ENCODE data around the gene GUCA1A. TPM values are rescaled to one million over a fixed set of nuclear protein-coding genes. Genes with fewer than 3 reads are reported as not detected.

The GUCA1A gene
- total RNA-seq, 2 experiments from 2014 or later, result not detected

- no peaks in the 10 kb centered on the region for H3K36me3 ChIP-seq (ENCODE audit: insufficient read depth, low read length)
- DNase-seq (no peak), ATAC-seq (ENCODE audit: poor library complexity) (no peak)
- H3K9me3 Mint-ChIP-seq, result no peaks in the 10 kb centered on the region
- no peaks in the 10 kb centered on the region for H3K27me3 ChIP-seq (ENCODE audit: control insufficient read depth in 1 of 2, insufficient read depth in 2 of 2, low read length in 2 of 2)
- H3K4me1 ChIP-seq (ENCODE audit: insufficient read depth, low read length), result no peaks in the 10 kb centered on the region
- POLR2A ChIA-PET, result interaction anchor here (0.6 kb wide), 1 partner anchor 34 kb away, joined by 4 read pairs; no protein-coding TSS in a partner anchor
- no peak overlapping the region for H3K27ac ChIP-seq (ENCODE audit: low read depth in 1 of 2, low read length in 2 of 2)
- no peaks in the 10 kb centered on the region for H3K9me3 ChIP-seq (ENCODE audit: control insufficient read depth in 1 of 2, insufficient read depth in 1 of 2, low read length in 2 of 2)
- H3K27ac Mint-ChIP-seq, result no peak overlapping the region
- H3K36me3 Mint-ChIP-seq (ENCODE audit: low read depth), result no peaks in the 10 kb centered on the region
- intact Hi-C loops (cut with DNase I, micrococcal nuclease), result no loop called here
- TF ChIP-seq, protein P1, sequence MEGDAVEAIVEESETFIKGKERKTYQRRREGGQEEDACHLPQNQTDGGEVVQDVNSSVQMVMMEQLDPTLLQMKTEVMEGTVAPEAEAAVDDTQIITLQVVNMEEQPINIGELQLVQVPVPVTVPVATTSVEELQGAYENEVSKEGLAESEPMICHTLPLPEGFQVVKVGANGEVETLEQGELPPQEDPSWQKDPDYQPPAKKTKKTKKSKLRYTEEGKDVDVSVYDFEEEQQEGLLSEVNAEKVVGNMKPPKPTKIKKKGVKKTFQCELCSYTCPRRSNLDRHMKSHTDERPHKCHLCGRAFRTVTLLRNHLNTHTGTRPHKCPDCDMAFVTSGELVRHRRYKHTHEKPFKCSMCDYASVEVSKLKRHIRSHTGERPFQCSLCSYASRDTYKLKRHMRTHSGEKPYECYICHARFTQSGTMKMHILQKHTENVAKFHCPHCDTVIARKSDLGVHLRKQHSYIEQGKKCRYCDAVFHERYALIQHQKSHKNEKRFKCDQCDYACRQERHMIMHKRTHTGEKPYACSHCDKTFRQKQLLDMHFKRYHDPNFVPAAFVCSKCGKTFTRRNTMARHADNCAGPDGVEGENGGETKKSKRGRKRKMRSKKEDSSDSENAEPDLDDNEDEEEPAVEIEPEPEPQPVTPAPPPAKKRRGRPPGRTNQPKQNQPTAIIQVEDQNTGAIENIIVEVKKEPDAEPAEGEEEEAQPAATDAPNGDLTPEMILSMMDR (IDR thresholded peaks at IDR 0.05), result no peak
- no peak overlapping the region for H3K4me3 Mint-ChIP-seq
- no peaks in the 10 kb centered on the region for H3K27me3 Mint-ChIP-seq
- CTCF ChIA-PET, result no interaction called here
- no peak overlapping the region for H3K4me3 ChIP-seq (ENCODE audit: low read length)
- no peaks in the 10 kb centered on the region for H3K4me1 Mint-ChIP-seq (ENCODE audit: low read depth)
Measured at GRCh38 chr6:42171813-42172581, 1.2 kb upstream of the GUCA1A start.

GRCh38 chr6:42175860-42176259 is 2.7 kb downstream of the GUCA1A start:
- Histone ChIP-seq H3K9me3 (ENCODE audit: control insufficient read depth in 1 of 2, insufficient read depth in 1 of 2, low read length in 2 of 2) (no peaks in the 10 kb centered on the region), H3K27me3 (ENCODE audit: control insufficient read depth in 1 of 2, insufficient read depth in 2 of 2, low read length in 2 of 2) (peaks cover 0 to 2% of the 10 kb centered on the region in 2 experiments), H3K36me3 (ENCODE audit: insufficient read depth, low read length) (no peaks in the 10 kb centered on the region), H3K4me3 (ENCODE audit: low read length) (no peak overlapping the region), H3K27ac (ENCODE audit: low read depth in 1 of 2, low read length in 2 of 2) (no peak overlapping the region), H3K4me1 (ENCODE audit: insufficient read depth, low read length) (peaks cover 8% of the 10 kb centered on the region)
- TF ChIP-seq, protein P1 (IDR thresholded peaks at IDR 0.05), result no peak
- no peak for ATAC-seq (ENCODE audit: poor library complexity)
- no peak overlapping the region for H3K27ac Mint-ChIP-seq
- no peaks in the 10 kb centered on the region for H3K36me3 Mint-ChIP-seq (ENCODE audit: low read depth)
- CTCF ChIA-PET, result no interaction called here
- H3K9me3 Mint-ChIP-seq, result no peaks in the 10 kb centered on the region
- POLR2A ChIA-PET, result no interaction called here
- intact Hi-C loops (cut with DNase I, micrococcal nuclease), result no loop called here
- H3K4me3 Mint-ChIP-seq, result no peak overlapping the region
- no peaks in the 10 kb centered on the region for H3K4me1 Mint-ChIP-seq (ENCODE audit: low read depth)
- H3K27me3 Mint-ChIP-seq, result peaks cover 10% of the 10 kb centered on the region
- DNase-seq, result peak in 1 of 14 experiments; percentile 8

DNA sequence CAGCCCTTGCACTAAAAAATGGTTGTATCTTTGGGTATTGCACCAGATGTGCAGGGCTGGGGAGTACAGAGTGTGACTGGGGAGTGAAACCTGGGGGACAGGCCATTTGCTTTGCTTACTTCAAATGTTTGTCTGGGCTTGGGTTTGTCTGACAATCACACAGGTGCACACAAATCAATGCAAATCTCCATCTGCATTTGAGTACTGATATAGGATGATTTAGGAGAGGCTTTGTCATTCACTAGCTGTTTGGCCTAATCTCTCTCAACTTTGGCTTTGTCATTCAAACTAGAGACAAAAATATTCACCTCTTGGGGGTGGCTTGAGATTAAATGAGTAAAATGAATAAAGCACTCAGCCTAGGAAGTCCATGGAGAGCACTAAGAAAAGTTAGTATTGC is 3.8 kb downstream of the GUCA1A start:
- H3K36me3 ChIP-seq (ENCODE audit: insufficient read depth, low read length), result no peaks in the 10 kb centered on the region
- no peak overlapping the region for H3K27ac ChIP-seq (ENCODE audit: low read depth in 1 of 2, low read length in 2 of 2)
- H3K4me1 ChIP-seq (ENCODE audit: insufficient read depth, low read length), result peaks cover 8% of the 10 kb centered on the region
- DNase-seq (no peak), ATAC-seq (ENCODE audit: poor library complexity) (no peak)
- no peak overlapping the region for H3K27ac Mint-ChIP-seq
- peaks cover 10% of the 10 kb centered on the region for H3K27me3 Mint-ChIP-seq
- peaks cover 0 to 2% of the 10 kb centered on the region in 2 experiments for H3K27me3 ChIP-seq (ENCODE audit: control insufficient read depth in 1 of 2, insufficient read depth in 2 of 2, low read length in 2 of 2)
- no peaks in the 10 kb centered on the region for H3K9me3 ChIP-seq (ENCODE audit: control insufficient read depth in 1 of 2, insufficient read depth in 1 of 2, low read length in 2 of 2)
- H3K9me3 Mint-ChIP-seq, result no peaks in the 10 kb centered on the region
- no peak overlapping the region for H3K4me3 Mint-ChIP-seq
- POLR2A ChIA-PET, result no interaction called here
- no peaks in the 10 kb centered on the region for H3K36me3 Mint-ChIP-seq (ENCODE audit: low read depth)
- TF ChIP-seq, protein P1 (IDR thresholded peaks at IDR 0.05), result no peak
- CTCF ChIA-PET, result no interaction called here
- H3K4me1 Mint-ChIP-seq (ENCODE audit: low read depth), result no peaks in the 10 kb centered on the region
- intact Hi-C loops (cut with DNase I, micrococcal nuclease), result no loop called here
- H3K4me3 ChIP-seq (ENCODE audit: low read length), result no peak overlapping the region

Data from CD4-positive, alpha-beta T cell (primary cell).